ENCODE results near the gene TECTB. TPM values are rescaled to one million over a fixed set of nuclear protein-coding genes. Genes with fewer than 3 reads are reported as not detected.

The TECTB gene
- not detected for total RNA-seq (2021; fragmentation: NEBNext Ultra II Directional; extraction: Animal tissue kit (Norgen Biotek cat#: 25700))
- long read RNA-seq = 0 reads

DNA sequence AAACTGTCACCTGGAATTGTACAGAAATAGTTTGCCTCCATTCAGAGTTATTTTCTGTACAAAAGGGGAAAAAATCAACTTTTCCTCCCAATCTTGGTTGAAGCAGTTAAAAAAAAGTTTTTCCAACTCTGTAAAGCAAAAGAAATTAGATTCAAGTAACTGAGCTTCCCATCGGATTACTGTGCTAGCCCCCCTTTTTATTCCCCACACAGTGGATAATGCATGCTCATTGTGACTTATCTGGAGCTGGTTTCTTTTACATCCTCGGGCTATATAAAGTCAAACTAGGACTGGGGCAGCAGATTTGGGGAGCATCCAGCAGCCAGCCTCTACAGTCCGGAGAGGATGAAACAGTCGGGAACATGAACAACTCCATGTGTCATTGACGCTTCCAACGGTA lies at the start of gene TECTB:
TECTB (plus strand) TSS at position 301 of the 400 bp plus-strand sequence. CDS start 335 bp downstream, outside the sequence.
- H3K4me1 Mint-ChIP-seq (ENCODE audit: low read depth) = peaks cover 34% of the 10 kb centered on the region
- no peak within 1 kb of the TSS for H3K27ac Mint-ChIP-seq
- DNase-seq = no peak
- TF ChIP-seq, protein P1, sequence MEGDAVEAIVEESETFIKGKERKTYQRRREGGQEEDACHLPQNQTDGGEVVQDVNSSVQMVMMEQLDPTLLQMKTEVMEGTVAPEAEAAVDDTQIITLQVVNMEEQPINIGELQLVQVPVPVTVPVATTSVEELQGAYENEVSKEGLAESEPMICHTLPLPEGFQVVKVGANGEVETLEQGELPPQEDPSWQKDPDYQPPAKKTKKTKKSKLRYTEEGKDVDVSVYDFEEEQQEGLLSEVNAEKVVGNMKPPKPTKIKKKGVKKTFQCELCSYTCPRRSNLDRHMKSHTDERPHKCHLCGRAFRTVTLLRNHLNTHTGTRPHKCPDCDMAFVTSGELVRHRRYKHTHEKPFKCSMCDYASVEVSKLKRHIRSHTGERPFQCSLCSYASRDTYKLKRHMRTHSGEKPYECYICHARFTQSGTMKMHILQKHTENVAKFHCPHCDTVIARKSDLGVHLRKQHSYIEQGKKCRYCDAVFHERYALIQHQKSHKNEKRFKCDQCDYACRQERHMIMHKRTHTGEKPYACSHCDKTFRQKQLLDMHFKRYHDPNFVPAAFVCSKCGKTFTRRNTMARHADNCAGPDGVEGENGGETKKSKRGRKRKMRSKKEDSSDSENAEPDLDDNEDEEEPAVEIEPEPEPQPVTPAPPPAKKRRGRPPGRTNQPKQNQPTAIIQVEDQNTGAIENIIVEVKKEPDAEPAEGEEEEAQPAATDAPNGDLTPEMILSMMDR (IDR thresholded peaks at IDR 0.05) = no peak
- no peaks in the 10 kb centered on the region for H3K36me3 Mint-ChIP-seq (ENCODE audit: low read depth)
- H3K4me3 Mint-ChIP-seq = no peak within 1 kb of the TSS
- H3K9me3 Mint-ChIP-seq = no peaks in the 10 kb centered on the region
- H3K27me3 Mint-ChIP-seq (ENCODE audit: insufficient read depth) = peaks cover 9% of the 10 kb centered on the region

DNA sequence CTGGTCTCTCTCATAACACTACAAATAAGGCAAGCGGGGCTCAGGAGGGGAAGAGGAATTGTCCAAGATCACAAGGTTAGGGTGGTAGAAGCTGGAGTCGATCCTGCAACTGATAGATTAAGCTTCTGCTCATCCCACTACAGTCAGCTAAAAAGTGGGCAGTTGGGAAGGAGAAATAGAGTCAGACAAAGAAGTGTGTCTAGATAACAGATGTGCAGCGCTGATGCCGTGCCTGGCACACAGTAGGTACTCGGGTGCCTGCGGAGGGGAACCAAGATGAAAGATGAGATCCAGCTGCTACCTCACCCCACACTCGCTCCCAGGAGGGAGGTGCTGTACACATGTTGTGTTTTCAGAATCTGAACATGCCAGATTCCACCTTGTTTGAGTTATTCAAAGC lies 48.1 kb upstream of the TECTB start:
- peaks cover 5% of the 10 kb centered on the region for H3K27me3 Mint-ChIP-seq (ENCODE audit: insufficient read depth)
- H3K9me3 Mint-ChIP-seq = peaks cover 19% of the 10 kb centered on the region
- DNase-seq = no peak
- TF ChIP-seq, protein P1 (IDR thresholded peaks at IDR 0.05) = no peak
- H3K36me3 Mint-ChIP-seq (ENCODE audit: low read depth) = peaks cover 14% of the 10 kb centered on the region
- H3K27ac Mint-ChIP-seq = no peak overlapping the region
- H3K4me3 Mint-ChIP-seq = no peak overlapping the region
- peaks cover 47% of the 10 kb centered on the region for H3K4me1 Mint-ChIP-seq (ENCODE audit: low read depth)

DNA sequence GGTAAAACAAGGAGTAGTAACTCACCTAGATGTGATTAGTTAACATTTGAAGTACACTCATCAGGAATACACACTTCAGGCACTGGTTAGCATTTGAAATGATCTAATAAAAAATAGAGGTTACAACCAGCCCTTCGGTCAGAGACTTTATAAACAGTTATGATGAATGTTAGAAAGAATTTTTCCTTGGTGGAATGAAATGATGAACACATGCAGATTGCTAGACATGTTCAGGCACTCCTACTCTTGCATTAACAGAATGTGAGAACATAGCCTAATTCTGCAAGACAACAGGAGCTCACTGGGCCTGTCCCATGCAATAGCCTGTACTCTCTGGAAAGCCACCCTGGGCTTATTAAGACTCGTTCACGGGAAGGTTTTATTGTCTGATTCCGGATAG lies 47.3 kb upstream of the TECTB start:
- DNase-seq = peak; percentile 32
- Mint-ChIP-seq H3K4me1 (ENCODE audit: low read depth) (peaks cover 39% of the 10 kb centered on the region), H3K36me3 (ENCODE audit: low read depth) (peaks cover 16% of the 10 kb centered on the region), H3K9me3 (peaks cover 27% of the 10 kb centered on the region), H3K27ac (peak overlapping the region; percentile 32; the same call in 1 of the 2 replicates), H3K4me3 (no peak overlapping the region), H3K27me3 (ENCODE audit: insufficient read depth) (peaks cover 7% of the 10 kb centered on the region)
- TF ChIP-seq, protein P1 (IDR thresholded peaks at IDR 0.05) = no peak

DNA sequence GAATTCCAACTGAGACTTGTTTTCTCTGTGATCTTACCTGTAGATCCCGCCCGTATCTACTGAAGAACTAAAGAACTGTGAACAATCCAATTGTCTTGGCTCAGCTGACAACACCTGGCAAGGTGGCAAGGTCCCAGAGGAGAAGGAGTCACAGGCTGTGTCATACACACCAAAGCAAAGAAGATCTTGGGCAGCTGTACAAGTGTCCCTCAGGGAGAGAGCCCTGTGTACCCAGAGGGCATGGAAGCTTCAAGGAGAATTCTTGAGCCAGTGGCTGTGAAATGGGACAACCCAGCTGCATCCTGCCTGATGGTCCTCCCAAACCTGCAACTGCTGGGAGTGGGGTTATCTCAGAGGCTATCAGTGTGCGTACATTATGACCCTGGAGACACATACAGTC lies 46.7 kb upstream of the TECTB start:
- Mint-ChIP-seq H3K27me3 (ENCODE audit: insufficient read depth) (peaks cover 7% of the 10 kb centered on the region), H3K36me3 (ENCODE audit: low read depth) (peaks cover 21% of the 10 kb centered on the region), H3K4me1 (ENCODE audit: low read depth) (peaks cover 34% of the 10 kb centered on the region), H3K9me3 (peaks cover 32% of the 10 kb centered on the region), H3K4me3 (no peak overlapping the region), H3K27ac (no peak overlapping the region)
- no peak for DNase-seq
- TF ChIP-seq, protein P1 (IDR thresholded peaks at IDR 0.05) = no peak

DNA sequence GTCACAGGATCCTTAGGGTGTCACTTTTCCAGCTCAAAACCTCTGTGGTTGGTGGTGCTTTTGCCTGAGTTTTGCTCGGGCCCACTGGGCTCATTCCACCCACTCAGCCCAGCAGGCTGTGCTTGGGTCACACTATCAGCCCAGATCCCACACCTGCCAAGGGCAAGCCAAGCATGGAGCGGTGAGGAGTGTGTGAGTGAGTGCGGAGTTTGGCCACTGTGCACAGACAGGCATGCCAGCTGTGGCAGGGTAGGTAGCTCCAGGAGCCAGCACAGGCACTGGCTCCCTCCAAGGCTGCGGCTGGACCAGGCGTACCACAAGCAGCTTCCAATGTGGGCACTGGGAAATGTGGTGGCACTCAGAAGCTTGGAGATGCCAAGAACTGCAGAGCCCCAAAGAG lies 43.9 kb upstream of the TECTB start:
- Mint-ChIP-seq H3K27ac (no peak overlapping the region), H3K27me3 (ENCODE audit: insufficient read depth) (peaks cover 7% of the 10 kb centered on the region), H3K36me3 (ENCODE audit: low read depth) (peaks cover 26% of the 10 kb centered on the region), H3K4me3 (no peak overlapping the region), H3K4me1 (ENCODE audit: low read depth) (peaks cover 29% of the 10 kb centered on the region), H3K9me3 (peaks cover 36% of the 10 kb centered on the region)
- no peak for DNase-seq
- TF ChIP-seq, protein P1 (IDR thresholded peaks at IDR 0.05) = no peak

DNA sequence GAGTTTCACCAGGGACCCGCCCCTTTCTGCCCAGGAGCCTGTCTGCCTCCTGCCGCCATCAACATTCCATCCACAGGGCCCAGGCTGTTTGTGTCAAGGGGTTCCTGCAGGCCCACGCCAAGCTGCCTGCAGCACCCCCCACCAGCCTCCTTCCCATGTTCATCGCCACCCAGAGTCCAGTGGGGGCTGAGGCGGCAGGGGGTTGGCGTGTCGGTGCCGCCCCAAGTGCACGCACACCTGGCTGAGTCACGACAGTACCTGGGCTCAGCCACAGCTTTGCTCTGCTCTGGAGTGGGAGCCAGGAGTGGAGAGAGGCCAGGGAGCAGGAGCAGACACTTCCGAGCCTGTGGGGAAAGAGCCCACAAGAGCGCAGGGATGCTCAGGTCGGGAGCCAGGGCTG lies 42.8 kb upstream of the TECTB start:
- Mint-ChIP-seq H3K27ac (no peak overlapping the region), H3K27me3 (ENCODE audit: insufficient read depth) (peaks cover 5% of the 10 kb centered on the region), H3K9me3 (peaks cover 36% of the 10 kb centered on the region), H3K4me1 (ENCODE audit: low read depth) (peaks cover 30% of the 10 kb centered on the region), H3K36me3 (ENCODE audit: low read depth) (peaks cover 26% of the 10 kb centered on the region), H3K4me3 (no peak overlapping the region)
- no peak for DNase-seq
- TF ChIP-seq, protein P1 (IDR thresholded peaks at IDR 0.05) = no peak

Data from HFFc6 (cell line).